ENCODE results near the gene PI16.

- no peak for TF ChIP-seq CTCF (IDR thresholded peaks at IDR 0.05; ENCODE audit: poor library complexity, severe bottlenecking)
- TF ChIP-seq RAD21 (conservative IDR thresholded peaks at IDR 0.05), result no peak
- no peak for TF ChIP-seq TAF1 (IDR thresholded peaks at IDR 0.05; ENCODE audit: low read depth)
- TF ChIP-seq POLR2AphosphoS5 (IDR thresholded peaks at IDR 0.05), result no peak
- no peak for TF ChIP-seq REST (IDR thresholded peaks at IDR 0.05; ENCODE audit: borderline replicate concordance)
- TF ChIP-seq EZH2 (IDR thresholded peaks at IDR 0.05; ENCODE audit: borderline replicate concordance, insufficient read depth, low read length, poor library complexity, severe bottlenecking), result no peak
Measured at GRCh38 chr6:36936824-36937223, 17.7 kb upstream of the PI16 start.

Data from neural cell (in vitro differentiated cells).